Measurements from ENCODE around the gene ATP1A4.

ATP1A4 gene

DNA sequence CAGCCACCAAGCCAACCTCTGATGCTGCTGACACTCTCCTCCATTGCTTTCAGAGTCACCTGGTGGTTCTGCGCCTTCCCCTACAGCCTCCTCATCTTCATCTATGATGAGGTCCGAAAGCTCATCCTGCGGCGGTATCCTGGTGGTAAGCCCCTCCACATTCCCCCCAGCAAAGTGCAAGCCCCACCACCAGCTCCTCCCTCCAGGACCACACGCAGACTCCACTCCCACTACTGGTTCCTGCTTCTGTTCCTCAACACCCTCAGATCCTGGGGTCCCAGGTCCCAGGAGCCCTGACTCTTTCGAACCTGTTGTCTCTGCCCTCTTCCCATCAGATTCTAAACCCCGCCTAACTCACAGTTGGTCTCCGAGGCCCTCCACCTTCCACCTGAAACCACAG is 11.6 kb upstream of the ATP1A4 start:
- no peak for DNase-seq

DNA sequence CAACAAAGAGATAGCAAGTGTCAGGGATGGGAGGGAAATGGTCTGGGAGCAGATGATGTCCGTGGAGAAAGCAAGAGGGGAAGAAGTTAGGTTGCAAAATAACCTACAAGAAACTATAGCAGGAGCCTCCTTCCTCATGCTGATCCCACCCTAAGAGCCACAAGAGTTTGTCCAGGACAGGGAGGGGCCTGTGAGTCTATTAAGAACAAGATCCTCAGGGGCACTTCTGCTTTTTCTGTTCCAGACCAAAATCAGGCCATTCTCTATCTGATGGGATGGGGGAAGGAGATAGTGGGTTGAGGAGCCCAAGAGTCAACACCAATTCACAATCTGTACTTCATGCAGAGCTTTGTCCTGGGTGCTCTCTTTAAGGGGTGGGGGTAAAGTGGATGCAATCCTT is 7.7 kb upstream of the ATP1A4 start:
- peak in 2 of 56 donors; percentile 8 to 16 for DNase-seq

DNA sequence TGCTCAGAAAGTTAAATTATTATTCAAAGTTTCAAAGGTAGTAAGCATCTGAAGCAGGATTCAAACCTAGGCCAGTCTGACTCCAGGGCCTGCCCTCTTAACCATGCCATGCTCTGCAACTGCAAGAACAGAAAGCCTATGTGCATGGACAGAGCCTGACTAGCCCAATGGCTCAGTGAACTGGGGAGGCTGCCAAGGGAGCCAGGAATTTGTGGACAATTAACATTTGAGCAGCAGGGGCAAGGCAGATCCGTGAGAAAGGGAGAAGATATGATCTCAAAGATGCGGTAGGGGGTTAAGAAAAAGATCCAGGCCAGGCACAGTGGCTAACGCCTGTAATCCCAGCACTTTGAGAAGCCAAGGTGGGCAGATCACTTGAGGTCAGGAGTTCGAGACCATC is 6.5 kb upstream of the ATP1A4 start:
- DNase-seq = peak in 6 of 56 donors; percentile 11 to 42 (median 20)

GRCh38 chr1:160146107-160146506 is 5.3 kb upstream of the ATP1A4 start:
- DNase-seq = no peak

GRCh38 chr1:160148121-160148520 is 3.3 kb upstream of the ATP1A4 start:
- no peak for DNase-seq

- no peak for DNase-seq
Measured at GRCh38 chr1:160149233-160149632, 2.2 kb upstream of the ATP1A4 start.

GRCh38 chr1:160149716-160150115 is 1.7 kb upstream of the ATP1A4 start:
- no peak for DNase-seq

DNA sequence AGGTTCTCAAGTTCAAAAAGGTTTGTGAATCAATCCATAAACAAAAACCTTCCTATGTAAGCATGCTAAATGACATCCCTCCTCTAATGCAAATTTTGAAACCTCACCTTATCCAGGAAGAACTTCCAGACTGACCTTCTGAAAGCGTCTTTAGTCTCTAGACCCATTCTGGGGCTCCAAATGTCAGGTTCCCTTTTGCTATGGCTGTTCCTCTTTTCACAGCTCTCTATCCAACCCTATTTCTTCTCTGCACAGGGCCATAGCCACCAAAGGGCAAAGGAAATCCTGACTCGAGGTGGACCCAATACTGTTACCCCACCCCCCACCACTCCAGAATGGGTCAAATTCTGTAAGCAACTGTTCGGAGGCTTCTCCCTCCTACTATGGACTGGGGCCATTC is 3.4 kb downstream of the ATP1A4 start:
- no peak for DNase-seq

DNA sequence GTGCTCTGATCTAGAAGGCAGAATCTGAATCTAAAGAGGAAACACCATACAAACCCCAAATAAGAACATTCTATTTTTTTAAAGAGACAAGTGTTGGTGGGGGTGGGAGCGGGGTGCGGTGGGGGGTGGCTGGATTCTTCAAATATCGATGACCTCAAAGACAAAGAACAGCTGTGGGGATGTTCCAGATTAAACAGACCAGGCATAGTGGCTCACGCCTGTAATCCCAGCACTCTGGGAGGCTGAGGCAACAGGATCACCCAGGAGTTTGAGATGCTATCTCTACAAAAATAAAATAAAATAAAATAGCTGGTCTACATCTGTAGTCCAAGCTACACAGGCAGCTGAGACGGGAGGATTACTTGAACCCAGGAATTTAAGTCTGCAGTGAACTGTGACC is 5.0 kb downstream of the ATP1A4 start:
- DNase-seq = no peak

DNA sequence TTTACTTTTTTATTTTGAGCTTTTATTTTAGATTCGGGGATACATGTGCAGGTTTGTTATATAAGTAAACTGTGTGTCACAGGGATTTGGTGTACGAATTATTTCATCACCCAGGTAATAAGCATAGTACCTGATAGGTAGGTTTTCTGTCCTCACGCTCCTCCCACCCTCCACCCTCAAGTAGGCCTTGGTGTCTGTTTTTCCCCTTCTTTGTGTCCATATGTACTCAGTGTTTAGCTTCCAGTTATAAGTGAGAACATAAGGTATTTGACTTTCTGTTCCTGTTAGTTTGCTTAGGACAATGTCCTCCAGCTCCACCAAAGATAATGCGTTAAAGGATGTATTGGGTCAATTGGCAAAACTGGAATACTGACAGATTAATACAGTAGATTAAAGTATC is 5.8 kb downstream of the ATP1A4 start:
- DNase-seq = no peak

GRCh38 chr1:160158031-160158430 is 6.6 kb downstream of the ATP1A4 start:
- DNase-seq = no peak

DNA sequence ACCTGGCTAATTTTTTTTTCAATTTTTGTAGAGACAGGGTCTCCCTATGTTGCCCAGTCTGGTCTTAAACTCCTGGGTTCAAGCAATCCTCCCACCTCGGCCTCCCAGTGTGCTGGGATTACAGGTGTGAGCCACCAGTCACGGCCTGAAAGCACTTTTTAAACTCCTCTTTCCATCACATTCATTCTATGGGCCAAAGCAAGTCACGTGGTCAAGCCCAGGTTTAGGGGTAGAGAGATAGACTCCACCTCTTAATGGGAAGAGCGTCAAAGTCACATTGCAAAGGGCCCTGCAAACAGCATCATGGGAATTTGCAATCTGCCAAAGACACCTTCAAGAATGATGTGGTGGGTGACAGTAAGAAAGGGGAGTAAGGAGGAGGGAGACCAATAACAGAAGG is 7.1 kb downstream of the ATP1A4 start:
- no peak for DNase-seq

- DNase-seq = no peak
Measured at GRCh38 chr1:160159846-160160245, 8.4 kb downstream of the ATP1A4 start.

DNA sequence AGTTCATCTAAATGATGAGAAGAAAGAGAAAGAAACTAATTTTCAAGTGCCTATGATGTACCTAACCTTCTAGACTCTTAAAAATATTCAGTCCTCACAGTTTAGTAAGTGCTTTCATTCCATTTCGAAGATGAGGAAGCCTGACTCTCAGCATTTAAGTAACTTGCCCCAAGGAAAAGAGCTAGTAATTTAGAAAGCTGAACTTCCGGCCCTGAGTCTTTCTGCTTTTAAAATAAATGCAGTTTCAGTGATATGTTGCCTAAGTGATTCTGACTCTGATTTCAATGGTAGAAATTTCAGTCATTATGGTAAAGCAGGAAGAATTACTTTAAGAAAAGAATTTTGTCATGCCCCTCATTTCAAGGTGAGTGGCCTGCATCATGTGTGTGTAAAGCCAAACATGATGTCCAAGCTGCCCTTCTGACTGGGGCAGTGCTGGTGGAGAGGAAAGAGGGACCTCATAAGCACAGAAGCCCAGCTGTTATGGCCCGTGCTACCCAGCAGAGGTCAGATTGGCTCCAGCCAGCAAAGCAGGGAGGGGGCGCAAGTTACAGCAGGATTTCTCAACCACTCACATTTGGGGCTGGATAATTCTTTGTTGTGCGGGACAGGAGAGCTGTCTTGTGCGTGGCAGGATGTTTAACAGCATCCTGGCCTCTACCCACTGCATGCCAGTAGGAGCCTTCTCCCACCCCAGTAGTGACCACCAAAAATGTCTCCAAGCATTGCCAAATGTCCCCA is 10.7 kb downstream of the ATP1A4 start:
- peak in 21 of 56 donors; percentile 4 to 46 (median 20) for DNase-seq

DNA sequence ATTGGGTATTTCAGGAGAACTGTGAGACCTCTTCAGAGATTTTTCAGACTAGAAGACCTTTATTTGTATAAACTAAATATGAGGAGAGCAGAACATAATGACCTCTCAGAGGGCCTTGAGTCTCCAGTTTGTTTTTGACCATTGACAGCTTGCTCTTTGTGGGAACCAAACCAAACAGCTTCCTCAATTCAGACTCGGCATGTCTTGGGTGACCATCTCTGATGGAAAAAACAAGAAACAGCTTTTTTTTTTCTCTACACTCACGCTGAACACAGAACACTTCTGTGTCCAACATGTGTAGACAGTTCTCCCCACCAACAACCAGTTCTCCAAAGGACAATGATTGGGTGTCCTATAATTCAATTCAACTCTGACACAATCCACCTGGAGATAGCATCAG is 11.5 kb downstream of the ATP1A4 start:
- DNase-seq = no peak

GRCh38 chr1:160163615-160164014 is 12.2 kb downstream of the ATP1A4 start:
- no peak for DNase-seq

DNA sequence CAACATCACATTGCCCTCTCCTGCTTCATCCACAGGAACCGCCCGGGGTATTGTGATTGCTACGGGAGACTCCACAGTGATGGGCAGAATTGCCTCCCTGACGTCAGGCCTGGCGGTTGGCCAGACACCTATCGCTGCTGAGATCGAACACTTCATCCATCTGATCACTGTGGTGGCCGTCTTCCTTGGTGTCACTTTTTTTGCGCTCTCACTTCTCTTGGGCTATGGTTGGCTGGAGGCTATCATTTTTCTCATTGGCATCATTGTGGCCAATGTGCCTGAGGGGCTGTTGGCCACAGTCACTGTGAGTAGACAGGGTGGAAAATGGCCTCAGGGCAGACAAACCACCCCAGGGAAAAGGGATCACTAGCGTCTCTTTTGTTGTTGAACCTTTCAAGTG is 12.7 kb downstream of the ATP1A4 start:
- DNase-seq = no peak

GRCh38 chr1:160166166-160166868 is 14.9 kb downstream of the ATP1A4 start:
- DNase-seq = no peak

DNA sequence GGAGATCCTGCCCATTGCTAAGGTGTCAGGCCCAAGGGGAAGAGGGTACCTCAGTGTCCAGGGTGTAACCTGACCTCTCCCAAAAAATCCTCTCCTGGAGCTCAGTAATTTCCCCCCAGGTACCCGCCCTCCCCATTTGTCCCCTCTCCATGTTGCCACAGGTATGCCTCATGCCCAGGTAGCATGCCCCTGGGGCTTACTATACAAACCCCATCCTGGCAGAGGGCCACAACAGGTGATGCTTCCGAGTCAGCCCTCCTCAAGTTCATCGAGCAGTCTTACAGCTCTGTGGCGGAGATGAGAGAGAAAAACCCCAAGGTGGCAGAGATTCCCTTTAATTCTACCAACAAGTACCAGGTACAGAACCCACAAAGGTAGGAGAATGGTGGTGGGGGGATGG is 15.7 kb downstream of the ATP1A4 start:
- no peak for DNase-seq

DNA sequence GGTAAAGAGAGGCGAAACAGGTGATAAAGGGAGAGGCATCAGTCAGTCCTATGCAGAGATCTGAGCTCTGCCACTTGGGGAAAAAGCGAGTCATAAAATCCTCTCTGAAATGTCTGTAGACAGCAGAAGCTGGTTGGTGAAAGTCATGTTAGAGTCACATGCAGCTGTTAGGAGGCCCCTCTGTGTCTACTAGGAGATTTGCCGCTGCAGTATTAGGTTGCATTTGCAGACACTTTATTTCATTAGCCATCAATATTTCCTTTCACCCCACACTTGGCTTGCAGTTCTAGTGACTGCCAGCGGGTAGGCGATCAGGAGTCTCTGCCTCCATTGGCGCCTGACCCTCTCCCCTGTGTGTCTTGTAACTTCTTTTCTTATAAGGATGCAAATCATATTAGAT is 16.2 kb downstream of the ATP1A4 start:
- DNase-seq = no peak

DNA sequence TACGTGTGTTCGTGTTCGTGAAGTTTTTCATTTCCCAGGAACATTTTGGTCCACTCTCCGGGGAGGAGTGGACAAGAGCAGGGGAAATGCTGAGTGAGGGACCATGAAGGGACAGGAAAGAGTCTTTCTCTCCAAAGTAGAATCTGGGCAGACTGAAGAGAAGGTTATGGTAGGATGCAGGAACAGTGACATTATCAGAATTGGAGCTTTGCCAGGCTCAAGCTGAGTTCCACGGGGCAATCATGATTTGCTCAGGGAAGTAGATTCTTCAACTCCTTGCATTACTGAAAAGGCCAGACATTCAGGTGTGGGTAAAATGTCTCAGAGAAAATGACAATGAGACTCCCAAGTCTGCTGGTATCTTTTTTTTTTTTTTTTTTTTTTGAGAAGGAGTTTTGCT is 16.6 kb downstream of the ATP1A4 start:
- no peak for DNase-seq

- peak in 1 of 56 donors; percentile 13 for DNase-seq
Measured at GRCh38 chr1:160168609-160169369, 17.4 kb downstream of the ATP1A4 start.
